CD14-positive monocyte (primary cell): Measurements from ENCODE around the gene SLC35A3. TPM values are rescaled to one million over a fixed set of nuclear protein-coding genes. Genes with fewer than 3 reads are reported as not detected.

Experiments used
- DNase-seq, 3 donors: peaks; one replicate each; pipeline ENCODE4 v3.0.0-alpha.2; 2011 to 2022
- H2AFZ ChIP-seq: 2 replicates; pipeline ENCODE4 v1.6.0; 2012; ENCODE audit warnings: mild to moderate bottlenecking, low read depth, low read length, inconsistent platforms; ENCODE audit not compliant: insufficient read depth, poor library complexity, severe bottlenecking
- H3K27ac ChIP-seq, 2 donors: 1 replicate in 1 of 2; 2 replicates in 1 of 2; pipeline ENCODE4 v1.5.1; 2012 to 2013; ENCODE audit warnings: low read length in 2 of 2, control low read depth in 1 of 2, inconsistent platforms in 1 of 2, low read depth in 1 of 2, mild to moderate bottlenecking in 1 of 2
- H3K27me3 ChIP-seq, 2 donors: one replicate each; pipeline versions ENCODE4 v1.6.0 to v1.6.1; 2011 to 2013; ENCODE audit warnings: low read length in 2 of 2; ENCODE audit not compliant: control insufficient read depth in 2 of 2, insufficient read depth in 2 of 2
- H3K36me3 ChIP-seq, 2 donors: replicated peaks in 1 of 2; 1 replicate in 1 of 2; 2 replicates in 1 of 2; pipeline versions ENCODE4 v1.5.1 to v1.6.1; 2012 to 2013; ENCODE audit warnings: low read length in 2 of 2, control low read depth in 1 of 2, inconsistent platforms in 1 of 2, mild to moderate bottlenecking in 1 of 2; ENCODE audit not compliant: insufficient read depth in 2 of 2, control insufficient read depth in 1 of 2
- H3K4me1 ChIP-seq, 2 donors: 1 replicate in 1 of 2; 2 replicates in 1 of 2; pipeline versions ENCODE4 v1.5.1 to v1.6.1; 2012 to 2013; ENCODE audit warnings: low read length in 2 of 2, control low read depth in 1 of 2, inconsistent platforms in 1 of 2, mild to moderate bottlenecking in 1 of 2, moderate library complexity in 1 of 2; ENCODE audit not compliant: insufficient read depth in 2 of 2, control insufficient read depth in 1 of 2
- H3K4me2 ChIP-seq: replicated peaks from 2 replicates; pipeline ENCODE3; 2012; ENCODE audit warnings: low read length, moderate library complexity, mild to moderate bottlenecking; ENCODE audit not compliant: poor library complexity, severe bottlenecking; ENCODE audit errors: extremely low read depth
- H3K4me3 ChIP-seq, 3 experiments: fragments of 200-600 bp in 1 of 3; sonication (generic) in 1 of 3; replicated peaks in 1 of 3; 1 replicate in 2 of 3; 2 replicates in 1 of 3; pipeline ENCODE4 v1.5.1; 2011 to 2013; ENCODE audit warnings: low read length in 3 of 3, mild to moderate bottlenecking in 3 of 3, control low read depth in 2 of 3, low read depth in 2 of 3, inconsistent platforms in 1 of 3, moderate library complexity in 1 of 3
- H3K79me2 ChIP-seq: 2 replicates; pipeline ENCODE4 v1.6.0; 2012; ENCODE audit warnings: mild to moderate bottlenecking, control low read depth, inconsistent platforms, low read length, moderate library complexity; ENCODE audit not compliant: insufficient read depth
- H3K9ac ChIP-seq: 2 replicates; pipeline ENCODE4 v1.6.0; 2017; ENCODE audit warnings: low read length, mild to moderate bottlenecking; ENCODE audit not compliant: insufficient read depth, poor library complexity, severe bottlenecking
- H3K9me3 ChIP-seq, 2 donors: replicated peaks in 1 of 2; 1 replicate in 1 of 2; 2 replicates in 1 of 2; pipeline versions ENCODE4 v1.5.1 to v1.6.1; 2012 to 2013; ENCODE audit warnings: low read length in 2 of 2, control low read depth in 1 of 2; ENCODE audit not compliant: control insufficient read depth in 1 of 2, insufficient read depth in 1 of 2
- H4K20me1 ChIP-seq: 2 replicates; pipeline ENCODE4 v1.6.0; 2012; ENCODE audit warnings: mild to moderate bottlenecking, low read length, control low read depth, moderate library complexity; ENCODE audit not compliant: insufficient read depth
- H3K27ac Mint-ChIP-seq, 7 donors: one replicate each; pipeline ENCODE4 v1.8.0; 2020; ENCODE audit warnings: mild to moderate bottlenecking in 7 of 7, mixed read lengths in 7 of 7, moderate library complexity in 6 of 7, inconsistent platforms in 2 of 7
- H3K27me3 Mint-ChIP-seq, 3 donors: one replicate each; pipeline ENCODE4 v1.8.0; 2021 to 2022; ENCODE audit warnings: low read depth in 3 of 3, mild to moderate bottlenecking in 3 of 3, mixed read lengths in 3 of 3, moderate library complexity in 3 of 3, inconsistent platforms in 1 of 3
- H3K36me3 Mint-ChIP-seq, 2 donors: one replicate each; pipeline ENCODE4 v1.8.0; 2020; ENCODE audit warnings: mixed read lengths in 2 of 2, inconsistent platforms in 1 of 2, mild to moderate bottlenecking in 1 of 2
- H3K4me1 Mint-ChIP-seq: one replicate; pipeline ENCODE4 v1.8.0; 2020; ENCODE audit warnings: mild to moderate bottlenecking, mixed read lengths
- H3K4me3 Mint-ChIP-seq, 2 donors: one replicate each; pipeline ENCODE4 v1.8.0; 2020; ENCODE audit warnings: mild to moderate bottlenecking in 2 of 2, mixed read lengths in 2 of 2, moderate library complexity in 1 of 2
- H3K9me3 Mint-ChIP-seq, 7 donors: one replicate each; pipeline ENCODE4 v1.8.0; 2020 to 2022; ENCODE audit warnings: mixed read lengths in 7 of 7, mild to moderate bottlenecking in 6 of 7, moderate library complexity in 6 of 7, inconsistent platforms in 2 of 7
- WGBS: methylation state at CpG from one replicate; pipeline ENCODE4 v1.1.5; 2013; ENCODE audit warnings: missing lambda C conversion rate; ENCODE audit not compliant: insufficient coverage; 5-methylcytosine and 5-hydroxymethylcytosine counted together
- intact Hi-C, 2 donors: fragments of 100-400 bp; cut with micrococcal nuclease; formaldehyde crosslinking; loops; one replicate each; pipeline versions ENCODE4 v1.15.0 to v1.15.1; 2023
- polyA plus RNA-seq, 3 donors: library from polyadenylated mRNA; depleted of rRNA in 1 of 3; unstranded in 2 of 3; stranded (reverse) in 1 of 3; fragments of 300-500 nt in 2 of 3; fragments of >200 nt in 1 of 3; fragmentation: Illumina TruSeq in 2 of 3; gene quantifications; 1 replicate in 2 of 3; 2 replicates in 1 of 3; pipeline ENCODE4 v1.2.3, GENCODE V29; 2012 to 2021
- TF ChIP-seq, protein P1 (sequence below): fragments of 200-600 bp; IDR thresholded peaks from one replicate; pipeline ENCODE4 v1.8.0; 2022; ENCODE audit warnings: antibody characterized with exemption, mild to moderate bottlenecking

SLC35A3 gene
- polyA plus RNA-seq, 3 donors: 10.1 to 14.3 (median 13.0) TPM

- TF ChIP-seq, protein P1, sequence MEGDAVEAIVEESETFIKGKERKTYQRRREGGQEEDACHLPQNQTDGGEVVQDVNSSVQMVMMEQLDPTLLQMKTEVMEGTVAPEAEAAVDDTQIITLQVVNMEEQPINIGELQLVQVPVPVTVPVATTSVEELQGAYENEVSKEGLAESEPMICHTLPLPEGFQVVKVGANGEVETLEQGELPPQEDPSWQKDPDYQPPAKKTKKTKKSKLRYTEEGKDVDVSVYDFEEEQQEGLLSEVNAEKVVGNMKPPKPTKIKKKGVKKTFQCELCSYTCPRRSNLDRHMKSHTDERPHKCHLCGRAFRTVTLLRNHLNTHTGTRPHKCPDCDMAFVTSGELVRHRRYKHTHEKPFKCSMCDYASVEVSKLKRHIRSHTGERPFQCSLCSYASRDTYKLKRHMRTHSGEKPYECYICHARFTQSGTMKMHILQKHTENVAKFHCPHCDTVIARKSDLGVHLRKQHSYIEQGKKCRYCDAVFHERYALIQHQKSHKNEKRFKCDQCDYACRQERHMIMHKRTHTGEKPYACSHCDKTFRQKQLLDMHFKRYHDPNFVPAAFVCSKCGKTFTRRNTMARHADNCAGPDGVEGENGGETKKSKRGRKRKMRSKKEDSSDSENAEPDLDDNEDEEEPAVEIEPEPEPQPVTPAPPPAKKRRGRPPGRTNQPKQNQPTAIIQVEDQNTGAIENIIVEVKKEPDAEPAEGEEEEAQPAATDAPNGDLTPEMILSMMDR: no peak
- Histone ChIP-seq H3K27ac (no peak overlapping the region), H3K9me3 (peaks cover 5 to 7% of the 10 kb centered on the region in 2 donors), H4K20me1 (no peaks in the 10 kb centered on the region), H3K27me3 (no peaks in the 10 kb centered on the region), H3K79me2 (no peaks in the 10 kb centered on the region), H3K4me1 (no peaks in the 10 kb centered on the region), H2AFZ (no peak overlapping the region), H3K9ac (no peak overlapping the region), H3K4me3 (no peak overlapping the region), H3K36me3 (peaks cover 0 to 33% of the 10 kb centered on the region in 2 donors), H3K4me2 (no peak overlapping the region)
- Mint-ChIP-seq H3K27ac (no peak overlapping the region), H3K4me1 (peaks cover 2% of the 10 kb centered on the region), H3K27me3 (peaks cover 0 to 2% (median 0%) of the 10 kb centered on the region in 3 donors), H3K4me3 (no peak overlapping the region), H3K36me3 (peaks cover 40 to 46% of the 10 kb centered on the region in 2 donors), H3K9me3 (peaks cover 0 to 15% (median 10%) of the 10 kb centered on the region in 7 donors)
- intact Hi-C loops: no loop called here
- 80% methylated on average over 1 of the region's 2 CpGs for WGBS
- no peak for DNase-seq
These were observed 31.7 kb downstream of the SLC35A3 start for GRCh38 chr1:100001462-100001861.

- no peak overlapping the region for H3K27ac ChIP-seq
- intact Hi-C loops: no loop called here
- peaks cover 7 to 40% of the 10 kb centered on the region in 2 donors for H3K36me3 ChIP-seq
- no peaks in the 10 kb centered on the region for H3K79me2 ChIP-seq
- H3K36me3 Mint-ChIP-seq: peaks cover 42 to 52% of the 10 kb centered on the region in 2 donors
- peaks cover 0 to 2% (median 0%) of the 10 kb centered on the region in 3 donors for H3K27me3 Mint-ChIP-seq
- H3K27me3 ChIP-seq: no peaks in the 10 kb centered on the region
- H2AFZ ChIP-seq: no peak overlapping the region
- DNase-seq: no peak
- H3K4me3 ChIP-seq: no peak overlapping the region
- H3K4me2 ChIP-seq: no peak overlapping the region
- H3K9me3 ChIP-seq: peaks cover 5 to 7% of the 10 kb centered on the region in 2 donors
- H3K4me3 Mint-ChIP-seq: no peak overlapping the region
- no peak overlapping the region for H3K9ac ChIP-seq
- H3K27ac Mint-ChIP-seq: no peak overlapping the region
- WGBS: no CpG with 5 or more reads among the region's 1 CpG
- peaks cover 2% of the 10 kb centered on the region for H3K4me1 Mint-ChIP-seq
- peaks cover 0 to 15% (median 10%) of the 10 kb centered on the region in 7 donors for H3K9me3 Mint-ChIP-seq
- TF ChIP-seq, protein P1: no peak
- no peaks in the 10 kb centered on the region for H3K4me1 ChIP-seq
- H4K20me1 ChIP-seq: no peaks in the 10 kb centered on the region
These were observed 35.6 kb downstream of the SLC35A3 start for GRCh38 chr1:100005424-100005823.
